Vagina (tissue), 2 donors: ENCODE results near the gene ZNF324.

Source experiments
- POLR2A ChIP-seq, 2 donors: fragments of 450-650 bp; IDR thresholded peaks; one replicate each; pipeline ENCODE4 v1.6.1; 2017; ENCODE audit warnings: antibody characterized with exemption in 2 of 2, mild to moderate bottlenecking in 2 of 2, moderate library complexity in 2 of 2
- TF ChIP-seq, protein P1 (sequence below), 3 experiments: fragments of 450-650 bp in 2 of 3; fragments of 200-600 bp in 1 of 3; sonication (generic) in 1 of 3; IDR thresholded peaks; one replicate each; pipeline ENCODE4 v1.5.1; 2017 to 2019; ENCODE audit warnings: antibody characterized with exemption in 3 of 3, mild to moderate bottlenecking in 2 of 3, moderate library complexity in 2 of 3

DNA sequence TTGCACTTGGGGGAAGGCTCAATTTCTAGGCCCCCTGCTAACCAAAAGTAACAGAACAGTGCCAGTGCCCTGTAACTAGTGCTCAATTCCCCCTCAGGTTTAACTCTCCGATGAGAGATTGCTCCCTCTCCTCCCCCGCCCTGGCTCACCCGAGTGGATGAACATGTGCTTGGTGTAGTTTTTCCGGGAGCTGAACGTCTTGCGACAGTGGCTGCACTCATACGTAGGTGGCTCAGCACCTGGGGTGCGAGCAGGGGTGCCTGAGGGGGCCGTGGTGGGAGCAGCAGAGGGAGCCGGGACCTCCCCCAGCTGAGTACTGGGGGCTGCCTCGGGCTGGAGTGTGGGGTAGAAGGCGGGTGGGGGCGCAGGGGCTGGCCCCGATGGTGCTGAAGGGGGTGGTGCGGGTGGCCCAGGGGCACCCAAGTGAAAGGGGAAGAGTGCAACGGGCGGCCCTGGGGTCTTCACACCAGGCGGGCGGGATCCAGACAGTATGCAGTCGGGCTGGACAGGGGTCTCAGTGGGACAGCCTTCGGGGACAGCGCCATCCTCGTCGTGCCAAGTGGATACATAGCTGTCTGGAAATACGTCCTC lies 49.5 kb downstream of the ZNF324 start:
- TF ChIP-seq, protein P1, sequence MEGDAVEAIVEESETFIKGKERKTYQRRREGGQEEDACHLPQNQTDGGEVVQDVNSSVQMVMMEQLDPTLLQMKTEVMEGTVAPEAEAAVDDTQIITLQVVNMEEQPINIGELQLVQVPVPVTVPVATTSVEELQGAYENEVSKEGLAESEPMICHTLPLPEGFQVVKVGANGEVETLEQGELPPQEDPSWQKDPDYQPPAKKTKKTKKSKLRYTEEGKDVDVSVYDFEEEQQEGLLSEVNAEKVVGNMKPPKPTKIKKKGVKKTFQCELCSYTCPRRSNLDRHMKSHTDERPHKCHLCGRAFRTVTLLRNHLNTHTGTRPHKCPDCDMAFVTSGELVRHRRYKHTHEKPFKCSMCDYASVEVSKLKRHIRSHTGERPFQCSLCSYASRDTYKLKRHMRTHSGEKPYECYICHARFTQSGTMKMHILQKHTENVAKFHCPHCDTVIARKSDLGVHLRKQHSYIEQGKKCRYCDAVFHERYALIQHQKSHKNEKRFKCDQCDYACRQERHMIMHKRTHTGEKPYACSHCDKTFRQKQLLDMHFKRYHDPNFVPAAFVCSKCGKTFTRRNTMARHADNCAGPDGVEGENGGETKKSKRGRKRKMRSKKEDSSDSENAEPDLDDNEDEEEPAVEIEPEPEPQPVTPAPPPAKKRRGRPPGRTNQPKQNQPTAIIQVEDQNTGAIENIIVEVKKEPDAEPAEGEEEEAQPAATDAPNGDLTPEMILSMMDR (IDR thresholded peaks at IDR 0.05) = no peak
- no peak for TF ChIP-seq POLR2A (IDR thresholded peaks at IDR 0.05)
